HG02798 (cell line): ENCODE data around the gene KCNG3.

ENCODE experiments used
- ATAC-seq: cut with Tn5 transposase; IDR thresholded peaks from one replicate; pipeline ENCODE4 v1.9.1; 2021; ENCODE audit warnings: mild to moderate bottlenecking; ENCODE audit not compliant: unreplicated experiment, poor library complexity

KCNG3 gene

GRCh38 chr2:42488297-42488696 lies 5.5 kb downstream of the KCNG3 start:
- ATAC-seq, result no peak

- no peak for ATAC-seq
Observed at GRCh38 chr2:42486145-42486906, 7.5 kb downstream of the KCNG3 start.

GRCh38 chr2:42480402-42480801 lies 13.4 kb downstream of the KCNG3 start:
- no peak for ATAC-seq

GRCh38 chr2:42474765-42475454 lies 18.9 kb downstream of the KCNG3 start:
- no peak for ATAC-seq

GRCh38 chr2:42470706-42471105 lies 23.1 kb downstream of the KCNG3 start:
- no peak for ATAC-seq

- ATAC-seq, result no peak
Observed at GRCh38 chr2:42464631-42465030, 29.2 kb downstream of the KCNG3 start.

- no peak for ATAC-seq
Observed at GRCh38 chr2:42463570-42463969, 30.2 kb downstream of the KCNG3 start.

GRCh38 chr2:42459296-42459695 lies 34.5 kb downstream of the KCNG3 start:
- ATAC-seq, result no peak

GRCh38 chr2:42458396-42458795 lies 35.4 kb downstream of the KCNG3 start:
- no peak for ATAC-seq

- no peak for ATAC-seq
Observed at GRCh38 chr2:42457011-42457410, 36.8 kb downstream of the KCNG3 start.

GRCh38 chr2:42456126-42456839 lies 37.5 kb downstream of the KCNG3 start:
- ATAC-seq, result no peak

- ATAC-seq, result no peak
Observed at GRCh38 chr2:42452545-42452944, 41.2 kb downstream of the KCNG3 start.

- ATAC-seq, result no peak
Observed at GRCh38 chr2:42450136-42450535, 43.6 kb downstream of the KCNG3 start.

GRCh38 chr2:42449163-42450087 lies 44.4 kb downstream of the KCNG3 start:
- no peak for ATAC-seq

GRCh38 chr2:42448163-42448562 lies 45.6 kb downstream of the KCNG3 start:
- no peak for ATAC-seq

- no peak for ATAC-seq
Observed at GRCh38 chr2:42446503-42447271, 47.1 kb downstream of the KCNG3 start.

GRCh38 chr2:42443718-42444399 lies 49.9 kb downstream of the KCNG3 start:
- ATAC-seq, result no peak

GRCh38 chr2:42442774-42443173 lies 51.0 kb downstream of the KCNG3 start:
- ATAC-seq, result no peak

GRCh38 chr2:42438685-42439084 lies 55.1 kb downstream of the KCNG3 start:
- ATAC-seq, result no peak
